Psoas muscle (tissue), 8 donors: Measurements from ENCODE around the gene COQ8A. TPM values are rescaled to one million over a fixed set of nuclear protein-coding genes. Genes with fewer than 3 reads are reported as not detected.

Experiments used
- ATAC-seq, 4 donors: fragments of 200-7000 bp; cut with Tn5 transposase; one replicate each; pipeline ENCODE4 v1.9.1; 2020; ENCODE audit warnings: moderate library complexity in 3 of 4, mild to moderate bottlenecking in 2 of 4
- DNase-seq, 2 donors: peaks; one replicate each; pipeline ENCODE4 v3.0.0-alpha.2; 2020
- H3K27ac ChIP-seq: fragments of 200-600 bp; one replicate; pipeline ENCODE4 v1.8.0; 2022
- H3K27me3 ChIP-seq, 3 donors: fragments of 200-600 bp in 1 of 3; one replicate each; pipeline versions ENCODE4 v1.6.1 to v1.8.0; 2013 to 2022; ENCODE audit warnings: low read length in 2 of 3, mild to moderate bottlenecking in 2 of 3, moderate library complexity in 1 of 3; ENCODE audit not compliant: insufficient read depth in 3 of 3
- H3K36me3 ChIP-seq, 2 donors: fragments of 200-600 bp in 1 of 2; one replicate each; pipeline versions ENCODE4 v1.6.1 to v1.8.0; 2013 to 2022; ENCODE audit warnings: low read depth in 1 of 2, mild to moderate bottlenecking in 1 of 2, moderate library complexity in 1 of 2; ENCODE audit not compliant: insufficient read depth in 1 of 2
- H3K4me1 ChIP-seq: fragments of 200-600 bp; one replicate; pipeline ENCODE4 v1.8.0; 2022
- H3K4me3 ChIP-seq: fragments of 200-600 bp; one replicate; pipeline ENCODE4 v1.8.0; 2022; ENCODE audit warnings: mild to moderate bottlenecking
- H3K9me3 ChIP-seq: fragments of 200-600 bp; one replicate; pipeline ENCODE4 v1.8.0; 2022
- WGBS, 3 donors: extraction: QIAGEN DNeasy Blood & Tissue Kit; methylation state at CpG; one replicate each; pipeline versions ENCODE4 v1.1.6 to v1.1.7; 2013; 5-methylcytosine and 5-hydroxymethylcytosine counted together
- intact Hi-C, 2 donors: fragments of 100-400 bp; cut with DNase I; formaldehyde crosslinking; loops; one replicate each; pipeline versions ENCODE4 v1.11.0 to v1.14.2; 2022
- polyA plus RNA-seq, 3 donors: library from polyadenylated mRNA; stranded (reverse); fragments of 200-250 nt; gene quantifications; one replicate each; pipeline ENCODE4 v1.2.3, GENCODE V29; 2013
- total RNA-seq, 4 donors: library from RNA; stranded (reverse); fragmentation: NEBNext Ultra II Directional in 2 of 4; extraction: Animal tissue kit (Norgen Biotek cat#: 25700) in 2 of 4; gene quantifications; one replicate each; pipeline versions ENCODE4 v1.2.1 to v1.2.4, GENCODE V29; 2021 to 2023
- TF ChIP-seq, protein P1 (sequence below): fragments of 200-600 bp; IDR thresholded peaks from one replicate; pipeline ENCODE4 v1.8.0; 2022; ENCODE audit warnings: antibody characterized with exemption
- donor health status: healthy with polysubstance abuse.
- donor health status: DM: no; HTN: no; CAD: no; lungs with moderate emphysema.
- donor health status: Bipolar disorder and iron deficiency.
- donor health status: healthy.
- donor health status: DM: yes; HTN: yes; CAD: no.
- donor health status: DM: no; HTN: no; CAD: no.
- donor health status: DM: no; HTN: no; CAD: no.
- donor health status: DM: yes; HTN: yes; CAD: no.

The COQ8A gene
- total and polyA plus RNA-seq, 7 donors: 134 to 1,432 (median 726) TPM

DNA sequence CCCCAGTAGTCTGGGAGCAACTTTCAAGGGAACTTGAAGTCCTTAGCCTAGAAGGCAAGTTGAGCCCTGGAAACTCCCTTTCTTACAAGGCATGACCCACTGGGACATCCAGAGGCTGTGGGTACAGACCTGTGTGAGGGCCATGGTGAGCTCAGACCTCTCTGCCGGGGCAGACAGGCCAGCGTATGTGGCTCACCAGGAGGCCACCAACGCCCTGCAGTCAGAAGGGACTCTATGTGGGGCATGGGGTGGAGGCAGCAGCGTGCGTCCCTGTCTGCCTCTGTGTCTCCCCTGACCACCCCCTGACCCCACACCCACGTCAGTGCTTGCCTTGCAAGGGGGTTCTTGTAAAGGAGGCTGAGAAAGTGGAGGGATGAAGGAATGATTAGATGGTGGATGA lies 10.8 kb downstream of the COQ8A start:
- no peaks in the 10 kb centered on the region for H3K27me3 ChIP-seq
- ATAC-seq (peak in 3 of 4 donors; percentile 18 to 21 (median 18)), DNase-seq (no peak)
- TF ChIP-seq, protein P1, sequence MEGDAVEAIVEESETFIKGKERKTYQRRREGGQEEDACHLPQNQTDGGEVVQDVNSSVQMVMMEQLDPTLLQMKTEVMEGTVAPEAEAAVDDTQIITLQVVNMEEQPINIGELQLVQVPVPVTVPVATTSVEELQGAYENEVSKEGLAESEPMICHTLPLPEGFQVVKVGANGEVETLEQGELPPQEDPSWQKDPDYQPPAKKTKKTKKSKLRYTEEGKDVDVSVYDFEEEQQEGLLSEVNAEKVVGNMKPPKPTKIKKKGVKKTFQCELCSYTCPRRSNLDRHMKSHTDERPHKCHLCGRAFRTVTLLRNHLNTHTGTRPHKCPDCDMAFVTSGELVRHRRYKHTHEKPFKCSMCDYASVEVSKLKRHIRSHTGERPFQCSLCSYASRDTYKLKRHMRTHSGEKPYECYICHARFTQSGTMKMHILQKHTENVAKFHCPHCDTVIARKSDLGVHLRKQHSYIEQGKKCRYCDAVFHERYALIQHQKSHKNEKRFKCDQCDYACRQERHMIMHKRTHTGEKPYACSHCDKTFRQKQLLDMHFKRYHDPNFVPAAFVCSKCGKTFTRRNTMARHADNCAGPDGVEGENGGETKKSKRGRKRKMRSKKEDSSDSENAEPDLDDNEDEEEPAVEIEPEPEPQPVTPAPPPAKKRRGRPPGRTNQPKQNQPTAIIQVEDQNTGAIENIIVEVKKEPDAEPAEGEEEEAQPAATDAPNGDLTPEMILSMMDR: no peak
- WGBS, 3 donors: 51 to 71% (median 58%) methylated on average over 6 of the region's 6 CpGs
- peak overlapping the region; percentile 97 for H3K27ac ChIP-seq
- intact Hi-C loops: no loop called here
- peaks cover 0 to 36% of the 10 kb centered on the region in 2 donors for H3K36me3 ChIP-seq
- H3K9me3 ChIP-seq: no peaks in the 10 kb centered on the region
- peaks cover 58% of the 10 kb centered on the region for H3K4me1 ChIP-seq
- H3K4me3 ChIP-seq: no peak overlapping the region

DNA sequence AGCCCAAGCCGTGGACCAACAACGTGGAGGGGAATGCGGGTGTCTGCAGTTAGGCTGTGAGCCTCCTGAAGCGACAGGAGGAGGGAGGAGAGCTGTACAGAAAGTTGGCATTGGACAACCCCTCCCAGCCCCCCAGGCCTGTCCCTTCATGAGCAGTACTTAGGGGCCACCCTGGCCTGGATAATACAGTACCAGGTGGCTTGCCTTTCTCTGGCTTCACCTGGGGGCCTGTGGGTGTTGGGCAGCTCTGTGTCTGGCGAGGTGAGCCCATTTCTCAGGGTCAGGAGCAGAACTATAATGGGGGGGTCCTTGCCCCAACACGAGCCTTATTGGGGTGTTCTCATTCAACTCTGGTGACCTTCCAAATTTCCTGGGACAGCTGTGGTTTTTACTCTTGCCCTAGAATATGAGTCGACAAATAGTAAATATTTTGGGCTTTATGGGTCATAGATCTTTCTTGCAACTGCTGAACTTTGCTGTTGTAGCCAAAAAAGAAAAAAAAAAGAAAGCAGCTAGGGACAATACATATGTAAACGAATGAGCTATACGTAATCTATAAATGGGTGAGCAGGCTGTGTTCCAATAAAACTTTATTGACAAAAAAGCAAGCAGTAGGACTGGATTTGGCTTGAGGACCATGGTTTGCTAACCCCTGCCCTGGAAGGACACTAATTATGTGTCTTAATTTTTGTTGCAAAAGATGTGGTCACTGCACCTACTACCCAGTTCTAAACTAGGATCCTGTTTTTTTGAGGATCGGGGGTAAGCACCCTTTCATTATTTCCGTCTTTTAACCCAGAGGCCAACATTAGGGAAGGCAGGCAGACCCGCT lies 11.4 kb downstream of the COQ8A start:
- peaks cover 52% of the 10 kb centered on the region for H3K4me1 ChIP-seq
- ATAC-seq (peak in 2 of 4 donors; percentile 1 to 6), DNase-seq (no peak)
- no peaks in the 10 kb centered on the region for H3K27me3 ChIP-seq
- H3K9me3 ChIP-seq: no peaks in the 10 kb centered on the region
- WGBS, 3 donors: 53 to 69% (median 54%) methylated on average over 11 to 12 of the region's 12 CpGs
- peaks cover 0 to 36% of the 10 kb centered on the region in 2 donors for H3K36me3 ChIP-seq
- TF ChIP-seq, protein P1: no peak
- intact Hi-C loops: no loop called here
- peak overlapping the region; percentile 97 for H3K27ac ChIP-seq
- H3K4me3 ChIP-seq: no peak overlapping the region

DNA sequence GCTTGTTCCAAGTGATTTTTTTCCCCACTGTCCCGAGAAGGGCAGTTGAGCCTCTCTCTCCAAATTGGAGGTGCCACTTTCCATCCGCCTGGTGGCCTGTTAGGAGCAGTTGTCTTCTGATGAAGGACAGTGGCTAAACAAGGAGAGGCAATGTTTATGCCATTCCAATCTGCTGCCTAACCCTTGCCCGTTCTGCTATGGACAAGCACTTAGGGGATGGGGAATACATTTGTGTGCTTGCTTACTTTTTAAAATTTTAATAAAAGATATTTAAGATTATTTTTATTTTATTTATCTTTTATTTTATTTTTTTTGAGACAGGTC lies 12.0 kb downstream of the COQ8A start:
- ATAC-seq: peak; percentile 41 to 57 (median 56)
- peaks cover 47% of the 10 kb centered on the region for H3K4me1 ChIP-seq
- TF ChIP-seq, protein P1: no peak
- peaks cover 0 to 36% of the 10 kb centered on the region in 2 donors for H3K36me3 ChIP-seq
- H3K4me3 ChIP-seq: no peak overlapping the region
- no peaks in the 10 kb centered on the region for H3K9me3 ChIP-seq
- no peak for DNase-seq
- WGBS, 3 donors: 33 to 45% (median 43%) methylated on average over 3 of the region's 3 CpGs
- peak overlapping the region; percentile 97 for H3K27ac ChIP-seq
- H3K27me3 ChIP-seq: no peaks in the 10 kb centered on the region
- intact Hi-C loops: no loop called here

DNA sequence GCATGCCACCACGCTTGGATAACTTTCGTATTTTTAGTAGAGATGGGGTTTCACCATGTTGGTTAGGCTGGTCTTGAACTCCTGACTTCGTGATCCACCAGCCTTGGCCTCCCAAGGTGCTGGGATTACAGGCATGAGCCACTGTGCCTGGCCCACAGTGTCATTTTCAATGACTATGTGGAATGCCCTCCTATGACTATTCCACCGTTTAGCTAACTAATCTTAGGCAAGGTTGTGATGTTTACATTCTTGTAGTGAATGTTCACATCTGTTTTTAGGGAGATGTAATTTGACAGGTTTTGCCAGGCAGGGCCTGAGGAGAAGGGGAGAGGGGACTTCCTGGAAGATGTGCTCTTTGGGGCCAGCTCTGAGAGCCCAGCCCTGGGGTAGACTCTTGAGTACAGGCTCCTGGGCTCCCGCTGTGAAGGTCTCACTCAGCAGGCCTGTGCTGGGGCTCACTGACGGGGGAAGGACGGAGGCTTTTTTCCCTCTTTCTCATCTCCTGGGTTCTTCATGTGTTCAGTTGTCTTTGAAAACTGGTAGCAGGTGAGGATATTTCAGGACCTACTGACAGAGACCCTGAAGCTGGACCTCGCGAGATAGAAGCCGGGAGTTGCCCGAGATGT lies 13.2 kb downstream of the COQ8A start:
- Histone ChIP-seq H3K4me1 (peaks cover 51% of the 10 kb centered on the region), H3K36me3 (peaks cover 0 to 36% of the 10 kb centered on the region in 2 donors)
- intact Hi-C loops: no loop called here

More for the DNA sequence above, 13.2 kb downstream of the COQ8A start:
- H3K27me3 ChIP-seq: no peaks in the 10 kb centered on the region
- no peak overlapping the region for H3K4me3 ChIP-seq
- no peak for DNase-seq
- H3K27ac ChIP-seq: peak overlapping the region; percentile 97
- ATAC-seq: peak; percentile 57 to 79 (median 70)
- no peaks in the 10 kb centered on the region for H3K9me3 ChIP-seq
- TF ChIP-seq, protein P1: no peak
- WGBS, 3 donors: 73 to 78% (median 77%) methylated on average over 11 of the region's 11 CpGs
